SIG-M5 treated with dmso at 0.1 percent for 504 hours (cell line): ENCODE results near the gene RSPO3.

ENCODE experiments used
- DNase-seq: peaks from one replicate; lab custom pipeline; 2025; ENCODE audit not compliant: unreplicated experiment; lab: John Stamatoyannopoulos, UW

Gene RSPO3

DNA sequence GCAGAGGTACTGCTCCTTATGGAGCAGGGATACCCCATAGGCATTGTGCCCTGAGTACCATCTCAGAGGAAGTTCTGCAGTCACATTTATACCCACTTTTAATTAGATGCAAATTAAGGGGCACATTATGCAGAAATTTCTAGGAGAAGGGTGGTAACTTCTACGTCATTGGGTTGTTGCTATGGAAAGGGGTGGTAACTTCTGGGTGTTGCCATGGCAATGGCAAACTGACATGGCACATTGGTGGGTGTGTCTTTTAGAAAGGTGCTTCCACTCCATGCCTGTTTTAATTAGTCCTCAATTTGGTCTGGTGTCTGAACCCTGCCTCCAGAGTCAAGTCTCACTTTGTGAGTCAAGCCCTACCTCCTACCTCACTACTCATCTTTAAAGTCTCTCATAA lies 42.0 kb downstream of the RSPO3 start:
- no peak for DNase-seq

- no peak for DNase-seq
Measured at GRCh38 chr6:127162836-127163235, 44.4 kb downstream of the RSPO3 start.

DNA sequence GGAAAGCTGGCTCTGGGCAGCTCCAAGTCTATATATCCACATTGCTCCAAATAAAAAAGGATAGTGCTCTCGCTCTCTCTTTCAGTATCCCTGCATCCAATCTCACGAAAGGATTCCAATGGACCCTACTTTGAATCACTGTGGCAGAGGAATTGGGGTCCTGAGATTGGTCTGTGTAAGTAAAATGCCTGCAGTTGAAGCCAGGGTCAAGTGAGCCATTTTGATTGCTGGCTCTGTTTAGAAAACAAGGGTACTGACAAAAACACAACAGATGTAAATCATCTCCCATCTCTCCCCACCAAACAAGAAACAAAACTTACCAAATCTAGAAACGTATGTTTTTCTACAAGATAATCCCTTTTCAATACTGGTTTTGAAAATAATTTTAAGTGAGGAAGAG lies 45.6 kb downstream of the RSPO3 start:
- DNase-seq = no peak

DNA sequence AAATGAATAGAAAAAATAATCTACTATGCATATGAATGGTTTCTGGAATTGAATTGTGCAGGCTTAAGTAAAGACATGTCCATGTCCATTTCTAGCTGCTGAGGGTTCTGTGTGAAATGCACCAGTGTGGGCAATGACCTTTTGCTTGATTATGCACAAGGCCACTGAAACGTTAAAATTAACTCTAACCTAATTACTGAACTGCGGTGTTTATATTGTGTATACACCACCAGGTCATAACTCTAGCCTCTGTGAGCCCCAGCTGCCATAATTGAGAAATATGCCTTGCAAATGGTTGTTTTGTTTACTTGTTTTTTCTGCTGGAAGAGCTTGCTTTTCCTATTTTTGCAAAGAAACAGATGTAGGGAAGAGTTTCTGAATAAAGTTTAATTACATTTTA lies 46.1 kb downstream of the RSPO3 start:
- no peak for DNase-seq

- no peak for DNase-seq
Measured at GRCh38 chr6:127173156-127173940, 54.9 kb downstream of the RSPO3 start.

GRCh38 chr6:127176146-127176545 lies 57.7 kb downstream of the RSPO3 start:
- no peak for DNase-seq

DNA sequence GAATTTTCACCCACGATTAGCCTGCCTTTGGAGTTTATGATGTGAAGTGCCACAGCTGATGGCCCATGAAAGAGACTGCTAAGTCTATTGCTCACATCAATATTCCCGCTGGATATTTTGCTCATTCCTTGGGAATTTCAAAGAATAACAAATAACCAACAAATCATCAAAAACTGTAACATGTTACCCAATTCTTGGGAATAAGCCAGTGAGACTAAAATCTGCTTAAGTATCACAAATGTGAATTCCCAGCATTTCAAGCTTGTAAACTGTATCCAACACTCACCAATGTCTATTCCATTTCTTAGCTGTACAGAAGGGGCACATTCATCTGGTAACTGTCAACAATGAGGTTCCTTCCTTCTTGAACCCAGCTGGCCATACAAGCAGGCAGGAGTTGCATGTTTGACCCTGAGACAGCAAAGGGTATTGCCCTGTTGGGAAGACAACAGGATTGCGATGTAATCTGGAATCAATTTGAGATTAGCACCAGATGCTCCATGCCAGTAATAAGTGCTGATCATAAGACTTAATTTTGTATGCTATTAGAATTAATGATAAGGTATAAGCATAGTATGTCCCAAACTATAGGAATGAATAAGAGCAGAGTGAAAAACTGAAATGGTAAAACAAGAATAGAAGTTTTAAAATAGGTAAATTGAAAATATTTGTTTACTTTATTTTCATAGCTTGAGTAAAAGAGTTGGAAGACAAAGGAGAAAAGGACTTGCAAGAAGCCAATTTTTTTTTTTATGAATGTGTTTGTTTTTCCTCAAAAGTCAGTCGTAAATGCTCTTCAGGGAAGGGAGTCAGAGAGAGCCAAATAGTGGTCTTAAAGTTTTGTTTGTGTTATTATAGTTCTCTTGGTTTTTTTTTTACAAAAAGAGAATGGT lies 58.8 kb downstream of the RSPO3 start:
- no peak for DNase-seq

DNA sequence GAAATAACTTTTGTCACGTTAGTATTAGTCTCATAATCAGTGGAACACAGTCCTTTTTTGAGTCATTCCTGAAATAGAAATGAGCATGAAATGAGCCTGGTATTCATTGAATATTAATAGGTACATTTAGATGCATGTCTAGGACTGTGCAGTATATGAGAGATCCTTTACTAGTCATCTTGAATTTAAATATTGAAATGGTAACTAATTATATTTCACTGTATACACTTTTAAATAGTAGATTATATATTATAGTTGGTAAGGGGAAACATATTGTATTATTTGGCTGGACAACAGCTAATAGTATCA lies 59.4 kb downstream of the RSPO3 start:
- no peak for DNase-seq

- DNase-seq = no peak
Measured at GRCh38 chr6:127178746-127179145, 60.3 kb downstream of the RSPO3 start.

DNA sequence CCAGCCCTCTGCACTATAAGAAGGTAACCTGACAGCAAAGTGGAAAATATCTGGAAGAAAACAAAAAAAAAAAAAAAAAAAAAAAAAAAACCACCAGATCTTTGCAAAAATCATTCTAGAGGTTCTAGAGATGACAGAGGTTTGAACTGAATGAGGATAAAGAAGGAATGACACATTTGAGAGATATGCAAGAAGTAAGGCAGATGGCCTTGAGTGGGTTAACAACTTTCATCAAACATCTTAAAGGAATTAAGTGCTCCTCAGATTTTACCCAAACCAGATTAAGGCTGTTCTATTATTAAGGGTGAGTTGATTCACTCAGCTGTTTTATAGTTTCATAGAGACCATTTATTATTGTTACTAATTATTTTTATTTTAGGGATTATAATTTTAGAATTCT lies 62.0 kb downstream of the RSPO3 start:
- no peak for DNase-seq

DNA sequence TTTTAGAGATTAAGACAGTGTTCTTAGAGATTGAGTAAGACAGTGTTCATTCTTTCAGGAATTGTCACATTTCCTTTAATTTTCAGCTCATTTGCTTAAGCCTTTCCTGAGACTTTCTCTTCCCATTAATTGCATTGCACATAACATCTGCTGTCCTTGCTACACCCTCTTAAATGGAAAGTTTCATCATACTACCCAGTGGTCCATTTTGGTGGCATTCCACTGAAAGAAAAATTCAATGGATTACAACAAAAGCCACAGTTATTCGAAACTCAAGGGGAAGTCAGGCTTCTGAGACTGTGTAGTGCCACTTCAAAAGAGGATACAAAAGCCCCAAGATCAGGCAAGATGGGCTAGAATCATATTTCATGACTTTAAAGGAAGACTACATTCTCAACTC lies 64.0 kb downstream of the RSPO3 start:
- DNase-seq = peak; percentile 47

GRCh38 chr6:127185437-127185995 lies 67.0 kb downstream of the RSPO3 start:
- no peak for DNase-seq

- peak; percentile 64 for DNase-seq
Measured at GRCh38 chr6:127186889-127187288, 68.4 kb downstream of the RSPO3 start.

DNA sequence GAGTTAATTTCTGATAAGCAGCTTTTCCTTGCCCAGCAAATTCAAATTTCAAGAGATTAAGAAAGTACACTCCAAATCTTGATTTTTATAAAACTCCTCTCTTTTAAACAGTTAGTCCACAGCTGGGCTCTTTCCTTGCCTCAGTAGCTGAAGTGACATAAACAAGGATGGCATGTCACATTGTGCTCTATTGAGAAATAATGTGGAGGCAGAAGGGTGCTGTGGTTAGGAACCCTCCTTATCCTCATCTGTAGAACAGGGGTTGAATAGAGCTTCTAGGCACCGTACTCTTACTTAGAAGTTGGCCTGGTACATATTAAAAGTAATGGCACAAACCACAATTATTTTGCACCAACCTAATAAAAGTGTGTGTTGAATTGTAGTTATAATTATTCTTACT lies 70.3 kb downstream of the RSPO3 start:
- peak; percentile 34 for DNase-seq

- DNase-seq = peak; percentile 51
Measured at GRCh38 chr6:127190552-127190951, 72.1 kb downstream of the RSPO3 start.

- no peak for DNase-seq
Measured at GRCh38 chr6:127191716-127192115, 73.2 kb downstream of the RSPO3 start.

- DNase-seq = peak; percentile 82
Measured at GRCh38 chr6:127192911-127193541, 74.6 kb downstream of the RSPO3 start.

DNA sequence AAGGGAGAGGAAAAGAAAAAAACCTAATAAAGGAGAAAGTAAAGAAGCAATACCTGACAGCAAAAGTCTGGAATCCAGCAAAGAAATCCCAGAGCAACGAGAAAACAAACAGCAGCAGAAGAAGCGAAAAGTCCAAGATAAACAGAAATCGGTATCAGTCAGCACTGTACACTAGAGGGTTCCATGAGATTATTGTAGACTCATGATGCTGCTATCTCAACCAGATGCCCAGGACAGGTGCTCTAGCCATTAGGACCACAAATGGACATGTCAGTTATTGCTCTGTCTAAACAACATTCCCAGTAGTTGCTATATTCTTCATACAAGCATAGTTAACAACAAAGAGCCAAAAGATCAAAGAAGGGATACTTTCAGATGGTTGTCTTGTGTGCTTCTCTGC lies 77.4 kb downstream of the RSPO3 start:
- DNase-seq = no peak

DNA sequence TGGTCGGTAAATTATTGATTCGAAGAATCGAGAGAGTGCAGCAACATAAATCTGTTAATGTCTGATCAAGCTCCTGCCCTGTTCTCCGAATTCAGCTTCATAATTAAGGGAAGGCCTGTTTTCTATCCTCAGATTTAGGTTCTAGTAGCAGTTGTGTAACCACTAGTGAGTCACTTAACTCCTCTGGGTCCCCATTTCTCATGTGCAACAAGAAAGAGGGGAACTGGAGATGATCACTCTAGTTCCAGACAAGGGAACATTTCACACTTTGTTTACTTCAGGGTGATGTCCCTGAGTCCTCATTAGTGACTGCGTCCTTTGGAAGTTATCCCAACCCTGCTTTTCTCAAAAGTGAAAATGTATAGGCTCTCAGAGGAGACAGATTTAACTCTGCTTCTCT lies 80.1 kb downstream of the RSPO3 start:
- DNase-seq = peak; percentile 92

DNA sequence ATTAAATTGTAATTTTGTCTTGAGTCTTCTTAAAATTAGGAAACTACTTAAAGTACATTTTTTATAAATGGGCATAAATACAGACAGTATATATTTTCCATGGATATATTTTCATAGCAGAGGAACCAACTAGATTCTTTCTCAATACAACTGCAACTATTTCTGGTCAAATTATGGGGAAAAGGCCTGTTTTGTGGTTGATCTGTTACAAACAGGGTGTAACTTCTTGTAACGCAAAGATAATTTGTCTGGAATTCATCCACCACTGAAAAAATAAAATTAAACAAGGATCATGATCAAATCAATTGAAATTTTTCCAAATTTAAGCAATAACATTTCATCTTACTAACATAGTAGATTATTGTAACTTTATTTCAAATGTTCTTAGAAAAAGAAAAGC lies 81.0 kb downstream of the RSPO3 start:
- peak; percentile 58 for DNase-seq

- no peak for DNase-seq
Measured at GRCh38 chr6:127200114-127200513, 81.6 kb downstream of the RSPO3 start.

DNA sequence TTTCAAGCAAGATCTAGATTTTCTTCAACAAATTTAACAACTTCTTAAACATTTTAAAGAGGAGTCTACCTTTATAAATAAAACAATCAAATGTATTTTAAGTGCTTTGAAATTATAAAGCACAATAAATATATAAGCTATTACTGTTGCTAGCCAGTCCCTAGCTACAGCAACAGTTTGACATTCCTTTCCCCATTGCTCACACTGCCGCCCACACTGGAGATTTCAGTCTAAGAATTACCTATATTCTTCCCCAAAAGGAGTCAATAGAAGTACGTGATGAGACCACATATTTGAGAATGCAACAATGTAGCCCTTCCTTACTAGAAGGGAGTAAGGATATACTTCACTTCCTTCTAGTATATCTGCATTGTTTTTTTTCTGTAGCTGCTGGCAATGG lies 82.8 kb downstream of the RSPO3 start:
- no peak for DNase-seq
